SK-N-DZ (cell line): Measurements from ENCODE around the gene SPEN.
"Not testable (repeated sequence)": the region's sequence is repeated elsewhere in the genome, so short reads cannot be mapped to it uniquely, and the experiment has no call there.

Experiments
- DNase-seq: peaks from one replicate; pipeline ENCODE4 v3.0.0-alpha.2; 2015; ENCODE audit warnings: low spot score

Gene SPEN

DNA sequence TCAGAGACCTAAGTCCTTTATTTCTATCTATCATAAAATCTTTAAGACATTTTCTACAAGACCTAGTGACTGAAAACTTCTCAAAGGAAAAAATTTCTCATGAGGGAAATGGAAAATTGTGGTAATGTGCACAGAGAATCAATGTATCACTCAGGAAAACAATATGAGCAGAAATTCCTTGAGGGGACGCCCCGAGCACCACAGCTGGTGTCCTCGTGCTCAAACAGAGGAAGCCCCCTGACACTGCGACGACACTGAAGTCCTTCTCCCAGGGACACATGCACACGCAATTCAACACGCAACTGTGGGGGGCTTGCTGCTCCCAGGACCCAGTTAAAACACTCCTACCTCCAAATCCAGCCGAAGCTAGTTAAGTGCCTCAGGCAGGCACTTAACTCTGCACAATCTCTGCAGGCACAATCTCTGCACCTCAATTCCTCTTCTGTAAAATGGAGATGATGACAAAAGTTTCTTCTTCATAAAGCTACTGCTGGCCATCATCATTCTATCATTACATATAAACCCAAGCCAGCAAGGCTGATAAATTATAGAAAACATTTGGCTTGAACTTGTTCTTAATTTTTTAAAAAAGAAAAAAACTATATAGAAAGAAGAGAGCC, 112.4 kb downstream of the SPEN start:
- no peak for DNase-seq

DNA sequence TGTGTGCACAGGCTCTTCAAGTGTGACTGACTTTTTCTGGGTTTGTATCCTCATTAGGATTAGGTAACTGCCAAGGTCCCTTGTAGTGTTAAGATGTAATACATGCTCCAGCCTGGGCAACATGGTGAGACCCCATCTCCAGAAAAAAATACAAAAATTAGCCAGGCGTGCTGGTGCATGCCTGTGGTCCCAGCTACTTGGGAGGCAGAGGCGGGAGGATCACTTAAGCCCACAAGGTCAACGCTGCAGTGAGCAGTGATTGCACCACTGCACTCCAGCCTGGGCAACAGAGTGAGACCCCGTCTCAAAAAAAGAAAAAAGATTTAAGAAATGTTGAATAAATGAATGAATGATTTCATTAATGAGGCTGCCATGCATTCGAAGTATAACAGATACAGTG, 113.3 kb downstream of the SPEN start:
- DNase-seq = no peak

DNA sequence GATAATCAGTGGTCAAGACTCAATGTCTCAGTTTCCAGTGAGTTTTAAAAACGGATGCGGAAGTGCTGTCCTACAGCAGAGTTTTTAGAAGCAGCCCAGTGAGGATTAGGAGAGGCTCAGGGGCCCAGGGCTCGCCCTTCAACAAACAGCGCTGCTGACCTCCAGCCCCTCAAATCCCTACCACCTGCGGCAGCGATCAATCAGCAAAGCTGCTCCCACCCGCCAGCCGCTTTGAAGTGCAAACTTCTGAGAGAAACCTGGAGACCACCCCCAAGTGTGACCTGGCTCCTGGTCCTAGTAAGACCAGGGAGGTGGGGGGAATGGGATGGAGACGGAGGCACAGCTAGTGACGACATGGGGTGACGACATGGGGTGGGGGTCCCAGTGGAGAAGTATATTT, 114.0 kb downstream of the SPEN start:
- DNase-seq = no peak

DNA sequence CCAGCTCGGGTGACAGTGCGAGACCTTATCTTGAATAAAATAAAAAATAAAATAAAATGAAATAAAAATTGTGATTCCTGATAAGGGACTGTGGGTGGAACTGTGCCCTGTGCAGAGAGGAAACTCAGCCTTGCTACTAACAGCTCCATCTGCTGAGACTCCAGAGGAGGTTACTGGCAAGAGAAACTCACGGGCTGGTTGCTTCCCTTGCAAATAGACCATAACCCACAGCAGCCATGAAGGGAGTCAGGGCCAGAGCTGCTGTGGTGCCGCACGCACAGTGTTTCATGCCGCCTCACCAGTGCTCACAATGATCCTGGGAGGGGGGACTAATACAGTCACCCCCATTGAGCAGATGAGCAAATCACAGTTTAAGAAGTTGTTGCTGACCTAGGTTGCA, 114.7 kb downstream of the SPEN start:
- no peak for DNase-seq

DNA sequence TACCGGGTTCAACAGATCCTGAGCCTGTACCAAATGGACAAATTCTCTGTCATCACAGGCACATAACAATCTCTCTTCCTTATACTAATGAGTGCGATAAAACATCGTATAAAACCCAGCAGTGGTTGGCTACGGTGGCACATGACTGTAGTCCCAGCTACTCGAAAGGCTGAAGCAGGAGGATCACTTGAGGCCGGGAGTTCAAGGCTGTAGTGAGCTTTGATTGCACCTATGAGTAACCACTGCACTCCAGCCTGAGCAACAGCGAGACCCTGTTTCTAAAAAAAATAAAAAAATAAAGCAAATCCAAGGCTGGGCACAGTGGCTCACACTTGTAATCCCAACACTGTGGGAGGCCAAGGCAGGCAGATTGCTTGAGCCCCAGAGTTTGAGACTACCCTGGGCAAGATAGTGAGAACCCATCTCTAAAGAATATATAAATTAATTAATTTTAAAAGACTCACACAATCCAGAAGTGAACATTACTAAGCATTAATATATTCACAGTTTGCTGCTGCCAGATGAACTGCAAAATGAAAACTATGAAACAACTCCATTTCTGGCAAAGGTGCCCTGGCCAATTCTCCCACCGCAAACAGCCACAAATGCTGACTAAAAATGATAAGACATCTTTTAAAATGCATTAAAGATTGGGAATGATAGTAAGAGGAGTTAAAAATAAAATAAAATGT, 115.3 kb downstream of the SPEN start:
- DNase-seq = no peak

DNA sequence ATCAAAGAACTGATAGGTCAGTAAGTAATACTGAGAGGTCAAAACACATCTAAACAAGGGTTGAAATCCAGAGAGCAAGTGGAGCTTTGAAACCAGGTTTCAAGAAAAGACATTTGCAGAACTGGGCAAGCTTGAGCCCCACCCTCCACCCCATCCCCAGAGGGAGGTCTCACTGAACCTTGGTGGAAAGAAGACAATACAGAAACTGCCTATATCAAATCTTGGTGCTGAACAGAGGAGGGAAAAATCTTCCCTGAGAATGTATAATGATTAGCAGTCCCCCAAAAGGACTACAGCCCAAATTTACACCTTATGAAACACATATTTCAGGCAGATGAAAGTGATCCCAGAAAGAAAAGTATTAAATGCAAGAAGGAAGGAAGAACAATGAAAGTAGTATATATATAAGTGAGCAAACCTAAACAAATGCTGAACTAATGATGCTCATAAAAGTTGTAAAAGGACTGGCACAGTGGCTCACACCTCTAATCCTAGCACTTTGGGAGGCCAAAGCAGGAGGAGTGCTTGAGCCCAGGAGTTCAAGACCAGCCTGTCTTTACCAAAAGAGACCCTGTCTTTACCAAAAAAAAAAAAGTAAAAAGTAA, 116.0 kb downstream of the SPEN start:
- no peak for DNase-seq

DNA sequence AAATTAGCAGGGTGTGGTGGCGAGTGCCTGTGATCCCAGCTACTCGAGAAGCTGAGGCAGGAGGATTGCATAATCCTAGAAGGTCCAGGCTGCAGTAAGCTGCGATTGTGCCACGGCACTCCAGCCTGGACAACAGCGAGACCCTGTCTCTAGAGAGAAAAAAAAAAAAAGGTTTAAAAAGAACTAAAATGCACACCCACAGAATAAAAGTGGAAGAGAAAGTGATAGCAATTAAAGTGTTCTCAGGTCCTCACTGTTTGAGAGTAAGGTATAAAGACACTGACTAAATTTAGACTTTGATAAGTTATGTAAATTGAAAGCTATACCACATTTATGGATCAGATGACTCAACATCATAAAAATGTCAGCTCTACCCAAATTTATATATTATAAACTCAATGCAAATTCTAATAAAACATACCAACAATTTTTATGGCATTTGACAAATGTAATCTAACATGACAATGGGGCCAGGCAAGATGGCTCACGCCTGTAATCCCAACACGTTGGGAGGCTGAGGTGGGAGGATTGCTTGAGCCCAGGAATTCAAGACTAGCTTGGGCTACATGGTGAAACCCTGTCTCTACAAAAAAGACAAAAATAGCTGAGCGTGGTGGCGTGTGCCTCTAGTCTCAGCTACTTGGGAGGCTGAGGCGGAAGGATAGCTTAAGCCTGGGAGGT, 116.6 kb downstream of the SPEN start:
- DNase-seq = no peak

DNA sequence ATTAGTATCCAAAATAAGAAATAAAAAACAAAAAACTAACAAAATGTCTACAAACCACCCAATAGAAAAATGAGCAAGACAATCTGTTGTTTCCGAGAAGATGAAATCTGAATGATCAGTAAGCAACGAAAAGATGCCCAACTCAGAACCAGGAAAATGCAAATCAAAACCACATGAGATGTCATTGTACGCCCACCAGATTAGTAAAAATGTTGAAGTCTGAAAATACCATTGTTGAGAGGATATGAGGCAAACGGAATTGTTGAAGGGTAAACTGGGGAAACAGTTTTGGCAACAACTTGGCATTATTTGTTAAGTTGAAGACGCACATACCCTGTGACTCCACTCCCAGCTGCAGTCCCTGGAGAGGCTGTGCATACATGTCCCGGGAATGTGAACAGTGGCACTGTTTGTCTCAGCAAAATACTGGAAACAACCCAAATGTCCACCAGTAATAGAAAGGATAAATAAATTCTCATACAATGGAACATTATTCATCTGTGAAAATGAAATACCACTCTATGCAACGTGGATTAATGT, 117.8 kb downstream of the SPEN start:
- DNase-seq = no peak

DNA sequence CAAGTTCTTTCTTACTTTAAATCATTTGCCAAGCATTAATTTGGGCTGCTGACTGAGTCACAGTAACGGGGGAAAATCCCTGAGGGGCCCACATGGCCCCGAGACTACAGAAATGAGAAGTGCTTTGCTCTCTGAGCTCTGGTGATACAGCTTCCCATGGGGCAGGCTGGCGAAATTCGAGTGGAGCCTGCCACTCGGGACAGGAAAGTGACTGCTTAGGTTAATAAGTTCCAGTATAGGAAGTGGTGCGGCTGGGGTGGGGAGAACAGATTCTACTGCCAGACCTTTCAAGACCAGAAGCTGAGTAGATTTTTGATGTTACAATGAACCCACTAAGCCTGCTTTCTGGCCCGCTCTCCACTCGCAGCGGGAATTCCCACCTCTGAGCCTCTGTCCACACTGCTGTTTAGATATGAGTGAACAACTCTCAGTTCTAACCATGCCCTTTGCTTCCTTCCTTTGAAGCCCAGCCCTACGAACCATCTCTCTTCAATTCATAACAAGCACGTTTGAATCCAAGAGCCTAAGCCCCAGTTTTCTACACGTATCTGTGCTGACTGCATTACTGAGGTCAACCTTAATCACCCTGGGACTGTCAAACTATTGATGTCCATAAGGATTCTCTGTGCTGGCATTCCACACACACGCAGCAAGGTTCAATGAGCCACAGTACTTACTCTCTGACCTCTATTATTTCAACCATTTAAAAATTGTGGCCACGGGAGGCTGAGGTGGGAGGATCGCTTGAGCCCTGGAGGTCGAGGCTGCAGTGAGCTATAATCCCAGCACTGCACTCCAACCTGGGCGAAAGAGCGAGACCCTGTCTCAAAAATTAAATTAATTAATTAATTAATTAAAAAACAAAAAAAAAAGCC, 118.8 kb downstream of the SPEN start:
- DNase-seq = no peak

DNA sequence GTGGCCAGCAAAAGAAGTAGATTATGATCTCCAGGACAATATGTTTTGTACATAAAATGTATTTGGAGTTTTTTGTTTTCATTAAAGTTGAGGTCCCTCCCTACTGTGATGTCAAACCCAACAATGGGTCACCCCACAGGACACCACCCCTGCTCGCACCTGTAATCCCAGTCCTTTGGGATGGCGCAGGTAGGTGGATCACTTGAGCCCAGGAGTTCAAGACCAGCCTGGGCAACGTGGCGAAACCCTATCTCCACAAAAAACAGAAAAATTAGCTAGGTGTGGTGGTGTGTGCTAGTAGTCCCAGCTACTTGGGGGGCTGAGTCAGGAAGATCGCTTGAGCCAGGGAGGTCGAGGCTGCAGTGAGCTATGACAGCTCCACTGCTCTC, 119.4 kb downstream of the SPEN start:
- no peak for DNase-seq

DNA sequence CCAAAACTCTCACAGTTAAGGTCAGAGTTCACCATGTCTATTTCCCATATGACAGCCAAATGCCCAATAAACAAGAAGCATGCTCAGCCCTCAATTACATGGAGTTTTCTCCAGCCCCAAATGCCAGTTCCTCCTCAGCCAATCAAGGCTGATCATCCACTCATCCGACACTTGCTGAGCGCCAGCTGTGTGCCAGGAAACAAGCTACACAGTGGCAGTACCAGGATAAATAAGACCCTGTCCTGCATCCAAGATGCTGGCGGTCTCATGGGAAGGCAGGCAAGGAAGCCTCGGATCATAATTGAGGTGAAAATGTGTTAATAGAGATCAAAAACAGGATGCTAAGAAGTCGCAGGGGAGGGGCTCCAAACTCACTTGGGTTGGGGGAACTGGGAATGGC, 120.7 kb downstream of the SPEN start:
- no peak for DNase-seq

DNA sequence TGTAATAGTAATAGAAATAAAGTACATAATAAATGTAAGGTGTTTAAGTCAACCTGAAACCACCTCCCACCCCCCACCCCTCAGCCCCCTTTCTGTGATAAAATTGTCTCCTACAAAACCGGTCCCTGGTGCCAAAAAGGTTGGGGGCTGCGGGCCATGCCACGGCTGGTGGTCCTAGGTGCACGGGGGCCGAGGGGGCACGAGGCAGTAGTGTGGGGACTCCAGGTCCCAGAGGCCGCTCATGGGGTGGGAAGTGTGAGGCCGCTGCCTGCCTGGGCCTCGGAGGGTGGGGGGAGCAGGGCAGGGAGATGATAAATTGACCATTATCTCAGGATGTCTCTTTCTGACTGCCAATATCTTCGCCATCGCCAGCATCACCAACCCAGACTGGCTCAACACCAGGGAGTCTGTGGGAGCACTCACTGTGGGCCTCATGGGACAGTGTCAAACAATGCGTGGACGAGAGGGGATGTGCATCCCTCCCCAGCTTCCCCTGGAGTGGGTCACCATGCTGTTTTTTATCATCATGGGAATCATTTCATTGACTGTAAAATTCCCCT, 121.9 kb downstream of the SPEN start:
- DNase-seq = no peak

DNA sequence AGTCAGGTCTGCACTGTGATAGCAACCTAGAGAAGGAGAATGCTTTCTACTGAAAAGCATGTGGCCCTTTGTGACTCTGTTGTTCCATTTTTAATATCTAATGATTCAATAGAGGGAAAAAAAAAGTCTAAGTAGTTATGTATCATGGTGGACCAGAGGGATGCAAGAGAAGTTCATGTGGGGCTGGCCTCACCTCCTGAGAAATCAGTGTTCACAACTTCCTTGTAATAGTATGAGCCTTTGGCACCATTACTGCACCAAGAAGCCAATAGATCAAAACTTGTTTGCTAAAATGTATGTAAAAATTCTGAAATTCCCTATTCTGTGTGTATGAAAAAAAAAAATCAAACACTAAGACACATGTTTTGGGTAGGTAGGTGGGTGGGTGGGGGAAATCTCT, 123.4 kb downstream of the SPEN start:
- no peak for DNase-seq

DNA sequence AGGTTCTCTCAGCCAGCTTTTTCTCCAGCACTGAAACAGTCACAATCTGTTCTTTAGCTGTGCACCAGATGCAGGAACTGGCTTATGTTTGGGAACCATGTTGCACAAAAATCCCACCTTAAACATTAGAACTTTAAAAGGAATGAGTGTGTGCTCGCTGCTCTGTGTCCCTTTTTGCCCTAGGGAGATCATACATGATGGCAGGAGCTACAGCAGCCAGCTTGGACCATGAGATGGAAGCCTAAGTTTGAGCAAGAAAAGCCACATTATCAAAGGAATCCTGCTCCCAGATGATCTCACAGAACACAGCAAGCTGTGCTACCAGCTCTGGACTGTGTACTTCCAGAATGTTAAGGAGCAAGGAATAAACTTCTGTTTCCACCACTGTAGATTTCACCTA, 124.9 kb downstream of the SPEN start:
- no peak for DNase-seq

DNA sequence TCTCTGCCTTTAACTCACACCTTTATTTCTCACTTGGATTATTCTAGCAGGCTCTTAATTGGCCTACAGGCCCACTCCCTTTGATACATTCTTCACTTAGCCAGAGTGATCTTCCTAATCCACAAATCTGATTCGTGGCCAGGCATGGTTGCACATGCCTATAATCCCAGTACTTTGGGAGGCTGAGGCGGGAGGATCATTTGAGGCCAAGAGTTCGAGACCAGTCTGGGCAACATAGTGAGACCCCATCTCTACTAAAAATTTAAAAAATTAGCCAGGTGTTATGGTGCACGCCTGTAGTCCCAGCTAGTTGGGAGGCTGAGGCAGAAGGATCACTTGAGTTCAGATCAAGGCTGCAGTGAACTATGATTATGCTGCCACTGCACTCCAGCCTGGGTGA, 126.3 kb downstream of the SPEN start:
- no peak for DNase-seq

DNA sequence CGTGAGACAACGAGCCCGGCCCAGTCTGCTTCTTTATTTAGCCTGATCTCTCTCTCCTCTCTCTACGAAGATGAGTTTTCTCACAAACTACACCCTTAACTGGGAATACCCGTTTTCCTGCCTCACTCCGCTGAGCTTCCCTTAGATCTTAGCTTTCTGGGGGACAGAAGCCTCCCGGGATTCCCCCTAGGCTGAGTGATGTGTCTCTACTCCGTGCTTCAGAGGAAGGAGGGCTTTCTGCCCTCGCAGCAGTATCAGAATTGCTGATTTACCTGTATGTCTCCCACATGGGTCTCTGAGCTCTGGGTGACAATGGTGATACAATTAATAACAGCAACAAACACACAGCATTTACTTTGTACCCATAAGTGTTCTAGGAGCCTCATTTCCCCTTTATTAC, 127.3 kb downstream of the SPEN start:
- DNase-seq = no peak

DNA sequence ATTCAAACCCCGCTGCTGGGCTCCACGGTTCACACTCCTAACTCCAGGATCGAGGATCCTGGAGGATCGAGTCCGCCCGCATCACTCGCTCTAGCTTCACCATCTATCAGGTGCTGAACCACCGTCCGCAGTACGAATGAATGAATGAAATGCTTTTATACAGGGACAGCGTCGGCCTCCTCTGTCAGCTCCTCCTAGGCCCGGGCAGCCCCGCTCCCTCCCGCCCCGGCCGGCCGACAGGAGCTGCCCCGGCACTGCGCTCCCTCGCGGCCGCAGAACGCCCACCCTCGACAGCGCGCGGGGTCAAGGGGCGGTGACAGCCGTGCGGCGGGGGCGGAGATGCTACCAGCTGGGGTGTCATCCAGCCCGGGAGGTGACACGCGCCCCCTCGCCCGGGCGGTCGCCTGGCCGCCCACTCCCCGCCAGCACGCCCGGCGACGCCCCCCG, 127.9 kb downstream of the SPEN start:
- peak; percentile 57 for DNase-seq

DNA sequence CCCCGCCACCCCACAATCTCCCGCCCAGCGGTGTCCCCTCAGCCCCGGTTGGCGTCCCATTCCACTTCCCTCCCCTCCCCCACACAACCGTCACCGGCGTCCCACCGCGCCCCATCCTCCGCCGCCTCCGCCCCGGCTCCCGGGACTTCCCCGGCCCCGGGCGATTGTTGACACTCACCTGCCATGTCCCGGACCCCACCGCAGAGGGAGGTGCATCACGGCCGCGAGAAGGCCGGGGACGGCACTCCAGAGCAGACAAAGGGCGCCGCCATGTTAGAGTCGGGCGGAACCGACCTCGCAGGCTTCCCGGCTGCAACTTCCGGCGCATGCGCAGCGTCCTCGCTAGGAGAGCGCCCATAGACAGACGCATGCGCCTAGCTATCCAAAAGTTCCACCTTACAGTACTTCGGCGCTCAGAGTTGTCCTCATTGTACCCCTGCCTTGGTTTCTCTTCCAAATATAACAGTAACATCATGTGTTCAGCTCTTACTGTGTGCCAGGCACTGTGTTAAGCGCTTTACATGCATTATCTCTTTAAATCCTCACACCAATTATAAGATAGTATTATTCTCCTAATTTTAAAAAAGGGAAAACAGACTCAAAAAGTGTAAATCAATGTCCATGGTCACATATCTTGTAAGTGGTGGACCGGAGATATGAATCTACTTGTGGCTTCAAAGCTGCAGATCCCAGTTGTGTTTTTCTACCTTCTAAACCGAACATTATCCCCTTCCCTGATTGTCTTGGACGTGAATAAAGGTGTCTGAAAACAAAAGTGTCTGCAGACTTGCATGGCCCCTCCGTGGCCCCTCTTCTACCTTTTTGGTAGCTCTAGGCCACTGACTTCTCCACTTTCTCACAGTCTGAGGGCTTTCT, 128.5 kb downstream of the SPEN start, which contains the start of gene ZBTB17:
ZBTB17 (minus strand) TSS at position 297 of the 876 bp plus-strand sequence. CDS start 27,606 bp downstream, outside the sequence.
- DNase-seq = peak; percentile 88

DNA sequence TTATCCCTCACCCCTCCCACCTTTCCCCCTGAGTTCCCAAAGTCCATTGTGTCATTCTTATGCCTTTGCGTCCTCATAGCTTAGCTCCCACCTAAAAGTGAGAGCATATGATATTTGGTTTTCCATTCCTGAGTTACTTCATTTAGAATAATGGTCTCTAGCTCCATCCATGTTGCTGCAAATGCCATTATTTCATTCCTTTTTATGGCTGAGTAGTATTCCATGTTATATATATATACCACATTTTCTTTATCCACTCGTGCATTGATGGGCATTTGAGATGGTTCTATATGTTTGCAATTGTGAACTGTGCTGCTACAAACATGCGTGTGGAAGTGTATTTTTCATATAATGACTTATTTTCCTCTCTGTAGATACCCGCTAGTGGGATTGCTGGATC, 130.4 kb downstream of the SPEN start:
- DNase-seq = not testable (repeated sequence)

DNA sequence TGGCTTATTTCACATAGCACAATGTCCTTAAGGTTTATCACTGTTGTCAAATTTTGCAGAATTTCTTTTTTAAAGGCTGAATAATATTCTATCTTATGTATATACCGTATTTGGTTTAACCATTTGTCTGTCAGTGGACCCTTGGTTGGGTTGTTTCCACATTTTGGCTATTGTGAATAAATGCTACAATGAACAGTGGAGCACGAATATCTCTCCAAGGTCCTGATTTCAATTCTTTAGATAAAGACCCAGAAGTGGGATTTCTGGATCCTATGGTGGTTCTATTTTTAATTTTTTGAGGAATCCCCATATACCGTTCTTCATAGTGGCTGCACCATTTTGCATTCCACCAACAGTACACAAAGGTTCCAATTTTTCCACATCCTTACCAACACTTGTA, 134.2 kb downstream of the SPEN start:
- no peak for DNase-seq
